HG03196 (cell line): ENCODE measurements around the gene DGLUCY.
"Not testable (repeated sequence)": the region's sequence is repeated elsewhere in the genome, so short reads cannot be mapped to it uniquely, and the experiment has no call there.

Source experiments
- ATAC-seq: cut with Tn5 transposase; IDR thresholded peaks from one replicate; pipeline ENCODE4 v1.9.1; 2021; ENCODE audit not compliant: unreplicated experiment

Gene DGLUCY

DNA sequence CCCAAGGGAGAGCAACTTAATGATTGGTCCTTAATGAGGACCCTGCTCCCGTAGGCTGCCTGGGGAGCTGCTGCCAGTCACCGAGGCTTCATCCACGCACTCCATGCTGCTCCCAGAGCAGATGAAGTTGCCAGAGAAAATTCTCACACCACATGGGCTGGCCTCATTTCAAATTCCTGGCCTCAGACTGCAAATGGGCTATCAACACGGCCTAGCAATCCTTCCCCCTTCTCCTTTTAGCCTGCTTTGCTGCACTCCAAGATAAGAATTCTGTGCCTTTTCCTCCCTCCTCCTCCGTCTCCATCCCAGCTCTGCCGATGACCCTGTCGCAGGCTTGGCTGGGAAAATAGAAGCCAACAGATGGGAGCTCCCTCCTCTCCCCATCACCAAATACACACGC, 10.8 kb upstream of the DGLUCY start:
- no peak for ATAC-seq

- ATAC-seq = no peak
These were observed 4.8 kb upstream of the DGLUCY start for GRCh38 chr14:91108941-91109611.

GRCh38 chr14:91111443-91111842, 2.4 kb upstream of the DGLUCY start:
- ATAC-seq = no peak

GRCh38 chr14:91112194-91112593, 1.7 kb upstream of the DGLUCY start:
- ATAC-seq = no peak

DNA sequence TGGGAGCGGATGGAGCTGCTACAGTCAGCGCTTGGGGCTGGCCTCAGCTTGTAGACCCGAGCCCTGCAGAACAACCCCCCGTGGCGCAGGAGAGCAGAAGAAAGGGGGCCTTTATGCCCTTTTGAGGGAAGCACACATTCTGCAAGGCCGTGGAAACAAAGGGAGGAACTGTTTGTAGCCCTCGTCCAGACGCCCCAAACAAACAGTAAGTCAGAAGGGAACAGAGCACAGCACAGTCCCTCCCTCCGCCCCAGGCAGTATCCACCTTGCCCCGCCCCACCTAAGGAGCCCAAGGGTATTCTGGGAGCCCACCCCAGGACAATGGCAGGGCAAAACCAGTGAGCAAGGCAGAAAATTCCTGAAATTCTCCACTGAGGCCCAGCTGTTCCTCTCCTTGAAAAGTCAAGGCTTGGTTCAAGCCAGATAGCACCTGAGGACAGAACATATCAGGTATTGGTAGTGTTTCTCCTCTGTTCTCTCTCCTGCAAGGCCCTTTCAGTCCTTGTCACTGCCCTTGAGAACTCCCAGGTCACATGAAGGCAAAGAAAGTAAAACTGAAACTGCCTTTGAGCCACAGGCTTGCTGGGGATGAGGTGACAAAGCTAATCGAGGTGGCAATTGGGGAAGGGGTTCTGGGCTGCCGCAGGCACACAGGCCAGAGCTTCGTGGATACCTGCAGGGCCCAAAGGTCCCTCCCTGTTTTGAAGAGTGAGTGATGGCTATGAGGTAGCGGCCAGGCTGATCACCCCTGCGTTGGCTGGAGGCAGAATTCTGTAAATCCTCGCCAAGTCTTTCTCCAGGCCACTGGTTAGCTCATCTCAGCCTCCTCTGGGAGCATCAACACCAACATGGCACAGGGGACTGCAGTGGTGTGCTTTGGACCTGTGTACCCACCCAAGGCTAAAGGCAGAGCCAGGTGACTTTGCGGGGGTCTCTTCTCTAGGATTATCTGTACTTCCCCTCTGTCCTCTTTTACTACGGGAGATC, 499 bp downstream of the DGLUCY start:
- peak; percentile 78 for ATAC-seq

DNA sequence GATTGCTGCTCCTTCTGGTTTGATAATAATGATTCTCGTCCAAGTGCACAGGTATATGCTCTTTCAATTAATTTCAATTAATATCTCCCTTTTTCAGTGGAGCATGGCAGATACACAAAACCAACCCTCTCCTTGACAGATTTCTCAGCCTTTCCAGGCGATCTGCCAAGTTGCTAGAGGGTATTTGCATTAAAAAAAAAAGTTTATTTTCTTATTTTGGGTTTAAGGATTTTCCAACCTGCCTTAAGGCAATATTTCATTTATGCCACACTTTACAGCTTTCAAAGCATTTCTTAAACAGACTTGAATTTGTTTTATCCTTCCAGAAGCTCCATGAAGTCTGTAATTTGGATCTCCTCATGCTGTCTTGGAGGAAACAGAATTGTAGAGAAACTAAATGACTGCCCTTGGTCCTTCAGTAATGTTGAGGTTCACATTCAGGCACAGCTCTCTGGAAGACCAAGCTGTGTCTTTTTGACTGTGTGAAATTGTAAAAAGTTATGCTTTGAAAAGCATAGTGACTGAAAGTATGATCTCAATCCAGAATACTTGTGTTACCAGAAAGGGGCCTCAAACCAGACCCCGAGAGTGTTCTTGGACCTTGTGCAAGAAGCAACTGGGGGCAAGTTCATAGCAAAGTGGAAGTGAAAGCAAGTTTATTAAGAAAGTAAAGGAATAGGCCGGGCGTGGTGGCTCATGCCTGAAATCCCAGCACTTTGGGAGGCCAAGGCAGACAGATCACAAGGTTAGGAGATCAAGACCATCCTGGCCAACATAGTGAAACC, 2.3 kb downstream of the DGLUCY start:
- ATAC-seq = no peak

DNA sequence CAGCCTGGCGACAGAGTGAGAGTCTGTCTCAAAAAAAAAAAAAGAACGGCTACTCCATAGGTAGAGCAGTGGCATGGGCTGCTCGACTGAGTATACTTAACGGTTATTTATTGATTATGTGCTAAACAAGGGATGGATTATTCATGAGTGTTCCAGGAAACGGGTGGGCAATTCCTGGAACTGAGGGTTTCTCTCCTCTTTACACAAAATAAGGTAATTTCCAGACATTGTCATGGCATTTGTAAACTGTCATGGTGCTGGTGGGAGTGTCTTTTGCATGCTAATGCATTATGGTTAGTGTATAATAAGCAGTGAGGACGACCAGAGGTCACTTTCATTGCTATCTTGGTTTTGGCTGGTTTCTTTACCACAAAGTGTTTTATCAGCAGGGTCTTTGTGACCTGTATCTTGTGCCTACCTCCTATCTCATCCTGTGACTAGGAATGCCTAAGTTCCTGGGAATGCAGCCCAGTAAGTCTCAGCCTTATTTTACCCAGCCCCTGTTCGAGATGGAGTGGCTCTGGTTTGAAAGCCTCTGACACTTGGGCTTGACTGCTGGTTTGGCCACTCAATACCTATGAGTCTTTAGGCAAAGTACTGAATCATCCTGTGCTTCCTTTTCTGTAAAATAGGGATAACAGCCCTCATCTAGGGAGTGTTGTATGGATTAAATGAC, 3.2 kb downstream of the DGLUCY start:
- ATAC-seq = no peak

DNA sequence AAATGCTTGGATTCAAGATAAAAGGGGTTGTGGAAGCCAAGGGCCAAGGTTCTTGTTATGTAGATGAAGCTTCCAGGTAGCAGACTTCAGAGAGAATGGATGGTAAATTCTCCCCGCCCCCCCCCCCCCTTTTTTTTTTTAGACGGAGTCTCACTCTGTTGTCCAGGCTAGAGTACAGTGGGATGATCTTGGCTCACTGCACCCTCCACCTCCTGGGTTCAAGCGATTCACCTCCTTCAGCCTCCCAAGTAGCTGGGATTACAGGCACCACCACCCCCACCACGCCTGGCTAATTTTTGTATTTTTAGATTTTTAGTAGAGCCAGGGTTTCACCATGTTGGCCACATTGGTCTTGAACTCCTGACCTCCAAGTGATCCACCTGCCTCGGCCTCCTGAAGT, 4.1 kb downstream of the DGLUCY start:
- ATAC-seq = no peak

DNA sequence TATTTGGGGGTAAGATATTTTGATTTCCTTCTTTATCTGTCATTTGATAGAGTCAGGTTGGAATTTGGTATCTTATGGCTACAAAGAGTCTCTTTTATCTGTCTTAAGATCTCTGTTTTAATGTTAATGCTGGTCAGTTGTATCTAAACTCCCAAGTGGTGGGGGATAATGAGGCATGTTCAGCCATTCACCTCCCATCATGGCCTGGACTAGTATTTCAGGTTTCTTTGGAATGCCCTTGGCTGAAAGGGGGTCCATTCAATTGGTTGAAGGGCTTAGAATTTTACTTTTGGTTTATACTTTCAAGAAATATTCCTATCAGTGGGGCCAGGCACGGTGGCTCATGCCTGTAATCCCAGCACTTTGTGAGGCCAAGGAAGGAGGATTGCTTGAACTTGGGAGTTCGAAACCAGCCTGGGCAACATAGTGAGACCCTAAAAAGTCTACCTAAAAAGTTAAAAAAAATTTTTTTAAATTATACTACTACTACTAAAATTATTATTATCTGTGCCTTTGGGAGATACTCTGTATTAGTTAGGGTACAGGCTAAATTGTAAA, 4.7 kb downstream of the DGLUCY start:
- no peak for ATAC-seq

GRCh38 chr14:91119556-91120311, 5.9 kb downstream of the DGLUCY start:
- no peak for ATAC-seq

GRCh38 chr14:91123201-91123600, 9.3 kb downstream of the DGLUCY start:
- ATAC-seq = no peak

DNA sequence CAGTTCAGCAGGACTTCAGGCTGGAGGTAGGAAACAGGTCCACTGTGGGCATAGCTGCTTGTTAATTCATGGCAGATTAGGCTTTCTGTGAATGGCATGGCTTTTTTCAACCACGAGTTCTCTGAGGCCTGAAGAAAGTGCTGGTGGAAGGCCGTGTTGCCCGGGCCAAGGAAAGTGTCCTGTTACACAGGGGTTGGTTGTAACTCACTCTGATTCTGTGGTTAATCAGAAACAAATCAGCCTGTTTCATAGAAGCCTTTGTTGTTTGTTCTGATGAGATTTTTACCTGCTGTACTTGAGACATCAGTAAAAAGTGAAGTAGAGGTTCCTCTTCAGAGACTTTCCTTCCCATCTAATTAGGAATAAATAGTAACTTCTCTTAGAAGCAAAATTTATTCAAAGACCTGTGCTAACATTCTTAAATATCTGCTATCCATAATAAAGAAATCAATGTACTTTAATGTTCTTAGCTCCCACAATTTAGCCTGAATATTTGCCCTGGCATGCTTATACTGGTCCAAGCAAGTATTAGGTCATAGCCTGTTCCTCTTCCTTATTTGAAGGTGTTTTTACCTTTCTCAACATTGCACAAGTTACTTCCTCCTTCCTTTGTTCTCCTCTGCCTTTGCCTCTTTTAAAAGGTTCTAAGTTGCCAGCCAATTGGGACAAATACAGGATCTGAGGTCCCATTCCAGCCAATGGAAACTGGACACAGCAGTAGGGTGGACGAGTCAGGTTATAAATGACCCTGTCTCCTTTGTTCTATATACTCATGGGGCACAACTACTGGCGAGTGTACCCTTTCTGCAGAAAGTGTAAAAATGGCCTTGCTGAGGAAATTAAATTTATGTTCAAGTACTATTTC, 10.8 kb downstream of the DGLUCY start:
- ATAC-seq = not testable (repeated sequence)

DNA sequence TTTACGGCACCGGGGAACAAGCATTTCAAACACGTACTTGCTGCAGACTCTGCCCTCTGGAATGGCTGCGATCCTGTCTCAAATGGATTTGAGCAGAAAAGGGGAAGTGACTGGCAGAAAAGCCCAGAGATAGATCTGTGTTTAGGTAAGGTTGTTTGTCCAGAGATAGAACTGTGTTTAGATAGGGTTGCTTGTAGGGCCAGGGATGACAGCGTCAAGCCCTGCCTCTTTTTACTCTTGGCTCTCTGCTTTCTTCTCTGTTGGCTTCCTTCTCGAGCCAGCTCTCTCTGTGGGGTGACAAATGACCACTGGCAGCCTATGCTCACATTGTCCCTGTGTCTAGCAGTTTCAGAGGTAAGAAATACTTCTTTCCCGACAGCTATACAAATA, 11.4 kb downstream of the DGLUCY start:
- ATAC-seq = no peak

DNA sequence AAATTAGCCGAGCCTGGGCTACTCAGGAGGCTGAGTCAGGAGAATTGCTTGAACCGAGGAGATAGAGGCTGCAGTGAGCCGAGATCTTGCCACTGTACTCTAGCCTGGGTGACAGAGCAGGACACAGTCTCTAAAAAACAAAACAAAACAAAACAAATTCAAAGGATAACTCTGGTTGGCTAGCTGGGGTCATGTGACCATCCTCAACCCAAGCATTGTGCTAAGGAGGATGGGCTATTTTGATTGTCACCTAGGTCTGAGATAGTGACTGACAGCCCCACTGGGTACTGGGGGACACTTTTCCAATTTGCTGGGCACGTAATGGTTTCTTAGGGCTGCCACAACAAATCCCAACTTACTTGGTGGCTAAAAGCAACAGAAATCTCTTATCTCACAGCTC, 11.9 kb downstream of the DGLUCY start:
- no peak for ATAC-seq

- no peak for ATAC-seq
These were observed 12.9 kb downstream of the DGLUCY start for GRCh38 chr14:91126761-91127160.

GRCh38 chr14:91127401-91127801, 13.5 kb downstream of the DGLUCY start:
- no peak for ATAC-seq

DNA sequence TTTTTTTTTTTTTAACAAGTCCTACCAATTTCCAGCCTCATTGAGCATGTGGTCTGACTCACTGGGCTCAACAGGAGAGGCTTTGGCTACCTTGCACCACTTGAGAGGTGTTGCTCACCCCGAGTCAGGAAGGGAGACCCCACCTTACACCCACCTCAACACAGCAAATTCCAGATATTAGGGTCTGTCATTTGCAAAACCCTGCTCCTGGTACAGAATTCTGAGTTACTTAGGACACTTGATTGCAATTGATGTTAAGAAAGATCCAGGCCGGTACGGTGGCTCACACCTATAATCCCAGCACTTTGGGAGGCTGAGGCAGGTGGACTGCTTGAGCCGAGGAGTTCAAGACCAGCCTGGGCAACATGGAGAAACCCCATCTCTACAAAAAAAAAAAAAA, 14.1 kb downstream of the DGLUCY start:
- no peak for ATAC-seq

DNA sequence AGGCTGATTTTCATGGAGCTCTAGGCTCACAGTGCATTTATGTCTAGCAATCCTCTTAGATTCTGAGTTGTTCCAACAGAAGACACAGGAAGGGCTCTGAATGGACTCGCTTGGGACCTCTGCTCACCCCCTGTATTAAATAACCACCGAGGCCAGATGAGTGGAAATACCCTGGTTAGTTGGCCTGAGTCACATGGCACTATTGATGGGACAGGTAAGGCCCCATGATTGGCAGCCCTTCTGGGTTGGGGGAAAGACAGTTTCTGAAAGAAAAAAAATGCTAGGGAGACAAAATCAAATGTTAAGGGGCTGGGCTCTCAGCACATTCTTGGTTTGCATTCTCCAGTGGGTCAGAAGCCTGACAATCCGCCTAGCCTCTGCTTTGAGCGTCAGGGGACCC, 14.8 kb downstream of the DGLUCY start:
- no peak for ATAC-seq

- no peak for ATAC-seq
These were observed 15.4 kb downstream of the DGLUCY start for GRCh38 chr14:91129261-91129660.
